Skin epidermis (tissue), 12 donors: ENCODE data around the gene DPM2.

Experiments used
- H3K27ac ChIP-seq, 21 experiments: fragments of 200-600 bp; sonication (generic) in 11 of 21; one replicate each; pipeline ENCODE4 v1.5.0; 2020; ENCODE audit warnings: mild to moderate bottlenecking in 3 of 21, inconsistent platforms in 2 of 21, moderate library complexity in 2 of 21
- H3K4me3 ChIP-seq, 7 experiments: fragments of 200-600 bp; sonication (generic) in 2 of 7; one replicate each; pipeline ENCODE4 v1.5.0; 2020; ENCODE audit warnings: inconsistent platforms in 2 of 7, mild to moderate bottlenecking in 2 of 7, moderate library complexity in 1 of 7

DPM2 gene

DNA sequence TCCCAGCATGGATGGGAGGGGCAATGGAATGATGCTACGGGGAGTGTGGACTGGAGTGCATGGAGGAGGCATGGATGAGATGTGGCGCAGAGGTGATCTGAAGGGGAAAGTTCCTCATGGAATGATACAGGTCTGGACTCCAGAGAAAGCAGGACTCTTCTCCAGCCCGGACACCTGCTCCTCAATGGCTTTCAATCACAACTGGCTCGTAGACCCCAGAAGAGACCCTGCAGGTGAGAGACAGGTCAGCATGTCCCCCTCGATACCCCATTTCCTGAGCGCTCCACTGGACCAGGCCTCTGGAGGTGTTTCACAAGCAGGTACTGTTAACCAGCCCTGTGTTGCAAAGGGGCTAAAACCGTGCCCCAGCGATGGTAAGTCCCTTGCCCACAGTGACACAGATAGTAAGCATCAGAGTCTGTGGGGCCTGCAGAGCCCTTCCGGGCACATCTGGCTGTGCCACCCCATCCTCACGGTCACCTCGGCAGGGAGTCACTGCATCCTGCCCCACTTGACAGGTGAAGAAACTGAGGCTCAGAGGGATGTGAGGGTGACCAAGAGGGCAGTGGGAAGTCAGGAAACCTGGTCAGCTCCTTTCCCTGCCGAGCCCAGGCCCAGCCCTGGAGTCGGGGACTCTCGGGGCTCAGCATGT, 5.5 kb upstream of the DPM2 start:
- Histone ChIP-seq H3K27ac (peak overlapping the region in 1 of 21 experiments; percentile 4), H3K4me3 (no peak overlapping the region)

DNA sequence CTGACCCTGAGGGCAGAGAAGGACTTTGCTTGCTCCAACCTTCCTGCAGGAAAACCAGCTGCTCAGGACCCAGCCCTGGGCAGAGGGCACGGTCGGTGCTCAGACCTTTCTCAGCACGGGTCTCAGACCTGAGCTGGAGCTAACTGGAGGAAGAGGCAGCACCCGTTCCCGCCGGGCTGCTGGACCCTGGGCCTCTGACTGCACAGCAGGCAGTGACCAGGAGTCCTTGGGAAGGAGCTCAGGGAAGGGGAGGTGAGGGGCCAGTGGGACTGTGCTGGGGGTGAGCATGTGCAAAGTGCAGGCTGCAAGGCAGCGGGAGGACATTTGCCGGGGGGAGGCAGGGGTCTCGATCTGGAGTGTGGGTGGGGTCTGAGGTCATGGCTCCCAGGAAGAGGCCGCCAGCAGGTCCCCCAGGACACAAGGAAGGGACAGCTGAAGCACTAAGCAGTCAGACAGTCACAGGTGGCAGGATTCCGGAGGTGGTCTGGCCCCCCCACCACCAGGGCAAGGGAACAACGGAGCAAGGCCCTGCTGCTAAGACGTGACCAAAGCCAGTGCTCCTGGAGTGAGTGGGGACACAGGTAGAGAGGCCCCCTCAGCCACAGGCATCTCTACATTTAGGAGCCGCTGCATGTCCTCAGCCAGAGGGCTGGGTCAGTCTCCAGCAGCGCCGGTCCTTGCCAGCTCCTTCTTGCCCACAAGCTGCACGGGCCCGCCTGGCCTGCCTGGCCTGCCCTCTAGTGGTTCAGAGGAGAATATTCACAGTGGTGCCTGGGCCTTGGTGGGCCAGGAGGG, 4.8 kb upstream of the DPM2 start:
- Histone ChIP-seq H3K4me3 (no peak overlapping the region), H3K27ac (peak overlapping the region in 1 of 21 experiments; percentile 40)

DNA sequence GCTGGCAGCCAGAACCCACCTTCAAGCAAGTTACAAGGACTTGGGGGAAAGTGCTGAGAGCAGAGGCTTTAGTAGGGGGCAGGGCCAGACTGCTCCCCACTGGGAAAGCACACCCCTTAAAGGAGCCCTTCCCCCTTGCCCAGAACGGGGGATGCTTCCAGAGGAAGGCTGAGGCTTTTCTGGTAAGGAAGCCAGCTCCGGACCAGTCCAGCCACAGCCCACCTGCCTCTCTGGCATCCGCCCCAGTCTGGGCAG, 4.2 kb upstream of the DPM2 start:
- H3K4me3 ChIP-seq = no peak overlapping the region

DNA sequence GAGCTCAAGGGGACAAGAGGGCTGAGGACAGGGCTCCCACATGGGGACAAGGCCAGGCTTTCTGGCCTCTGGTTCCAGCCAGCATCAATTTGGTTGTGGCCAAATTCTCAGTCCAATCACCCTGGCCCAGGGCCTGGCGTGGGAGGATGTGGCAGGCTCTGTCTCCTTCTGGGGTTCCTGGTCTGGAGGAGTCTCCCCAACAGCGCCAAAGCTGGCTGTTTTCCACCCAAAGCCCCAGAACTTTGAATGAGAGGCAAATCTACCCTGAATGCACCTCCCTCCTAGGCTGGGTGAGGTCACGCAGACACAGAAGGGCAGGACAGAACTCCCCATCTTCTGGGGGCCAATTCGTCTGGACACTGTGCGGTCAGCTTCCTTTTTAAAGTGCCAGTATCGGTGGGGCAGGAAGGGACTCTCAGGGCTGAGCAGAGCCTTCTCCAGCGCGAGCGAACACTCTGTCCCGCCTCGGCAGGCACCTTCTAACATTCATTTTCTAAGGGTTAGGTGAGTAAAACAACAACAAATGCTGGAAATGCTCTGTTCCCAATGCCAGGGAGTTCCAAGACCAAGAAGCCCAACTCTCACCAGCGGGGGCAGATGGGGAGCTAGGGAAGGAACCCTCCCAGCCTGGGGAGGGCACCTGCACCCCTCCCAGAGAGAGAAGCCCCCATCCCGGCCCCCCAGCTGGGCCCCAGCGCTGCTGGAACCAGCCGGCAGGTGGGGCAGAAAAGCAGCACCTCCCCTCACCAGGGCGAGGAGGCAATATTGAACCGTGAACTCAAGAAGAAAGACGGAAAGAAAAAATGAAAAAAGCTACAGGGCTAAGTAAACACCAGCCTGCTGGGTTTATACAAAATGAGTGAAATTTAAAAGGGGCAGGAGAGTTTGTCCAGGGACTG, 3.7 kb upstream of the DPM2 start:
- Histone ChIP-seq H3K27ac (no peak overlapping the region), H3K4me3 (no peak overlapping the region)

More for the DNA sequence above, 4.2 kb upstream of the DPM2 start:
- no peak overlapping the region for H3K27ac ChIP-seq

DNA sequence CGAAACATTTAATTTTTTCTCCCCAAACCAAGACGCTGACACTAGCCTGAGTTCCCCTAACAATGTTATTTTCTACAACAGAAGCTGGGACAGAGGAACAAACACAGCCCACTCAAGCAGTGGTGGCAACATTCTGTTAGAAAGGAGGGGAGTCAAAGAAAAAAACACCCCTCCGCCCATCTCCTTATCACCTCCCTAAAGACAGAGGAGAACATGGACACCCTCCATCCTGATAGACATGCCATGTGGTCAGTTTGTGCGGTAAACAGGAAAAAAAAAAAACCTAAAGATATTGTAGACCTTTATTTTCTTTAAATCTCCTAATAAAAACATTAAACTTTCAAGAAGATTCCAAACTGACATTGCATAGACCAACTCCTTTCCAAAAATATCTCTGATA, 2.9 kb upstream of the DPM2 start:
- H3K27ac ChIP-seq = no peak overlapping the region
- no peak overlapping the region for H3K4me3 ChIP-seq

DNA sequence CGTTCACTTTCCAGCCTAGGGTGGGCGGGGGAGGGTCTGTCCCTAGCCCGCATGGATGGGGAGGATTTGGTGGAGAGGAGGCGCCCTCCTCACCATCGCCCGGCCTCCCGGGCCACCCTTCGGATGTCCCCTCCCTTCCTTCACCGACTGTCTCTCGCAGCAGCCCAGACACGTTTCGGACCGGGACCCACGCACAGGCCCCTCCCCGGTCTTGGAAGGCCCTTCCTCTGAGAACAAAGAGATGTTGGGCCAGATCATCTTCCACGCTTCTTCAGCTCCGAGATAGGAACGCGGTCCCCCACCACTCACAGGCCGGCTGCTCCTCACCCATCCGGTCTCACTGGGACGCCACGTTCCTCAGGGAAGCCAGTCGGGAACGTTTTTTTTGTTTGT, 640 bp upstream of the DPM2 start:
- peak overlapping the region in 6 of 7 experiments; percentile 69 to 81 (median 74) for H3K4me3 ChIP-seq
- peak overlapping the region in 20 of 21 experiments; percentile 3 to 91 (median 74) for H3K27ac ChIP-seq

DNA sequence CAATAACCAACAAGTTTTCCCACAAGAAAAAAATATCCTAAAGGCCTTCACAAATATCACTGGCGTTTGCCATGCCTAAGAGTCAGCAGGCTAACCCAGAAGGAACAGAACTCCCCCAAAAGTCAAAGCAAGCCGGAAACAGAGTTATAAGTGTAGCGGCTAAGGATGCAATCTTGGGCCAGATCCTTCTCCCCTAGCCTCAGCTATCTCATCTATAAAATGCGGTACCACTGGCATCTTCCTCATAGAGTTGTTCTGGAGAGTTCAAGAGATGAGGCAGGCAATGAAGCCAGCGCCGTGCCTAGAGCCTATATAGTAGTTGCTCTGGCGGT, 632 bp downstream of the DPM2 start:
- H3K27ac ChIP-seq = peak overlapping the region in 19 of 21 experiments; percentile 61 to 91 (median 78)
- peak overlapping the region; percentile 50 to 81 (median 71) for H3K4me3 ChIP-seq

DNA sequence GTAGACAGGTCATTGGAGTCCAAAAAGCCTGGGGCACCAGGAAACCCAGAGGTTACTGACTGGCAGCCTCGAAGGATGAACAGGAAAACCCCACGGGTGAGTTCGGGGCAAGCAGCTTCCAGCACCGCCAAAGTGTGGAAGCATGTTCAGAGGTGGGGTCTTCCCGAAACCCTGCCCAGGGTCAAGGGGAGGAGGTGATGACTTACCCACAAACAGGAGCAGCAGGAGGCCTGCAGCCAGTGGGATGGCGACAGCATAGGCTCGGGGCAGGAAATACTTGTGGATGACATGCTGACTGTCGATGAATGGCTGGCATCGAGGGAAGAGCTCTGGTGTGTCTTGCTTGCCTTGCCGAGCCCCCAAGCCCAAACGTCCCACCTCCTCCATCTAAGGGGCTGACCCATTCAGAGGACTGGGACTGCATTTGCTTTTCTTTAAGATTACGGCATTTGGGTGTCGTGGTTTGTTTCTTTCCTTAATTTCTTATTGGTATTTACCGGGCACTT, 1.3 kb downstream of the DPM2 start:
- Histone ChIP-seq H3K4me3 (peak overlapping the region in 1 of 7 experiments; percentile 76), H3K27ac (peak overlapping the region in 6 of 21 experiments; percentile 18 to 91 (median 80))

DNA sequence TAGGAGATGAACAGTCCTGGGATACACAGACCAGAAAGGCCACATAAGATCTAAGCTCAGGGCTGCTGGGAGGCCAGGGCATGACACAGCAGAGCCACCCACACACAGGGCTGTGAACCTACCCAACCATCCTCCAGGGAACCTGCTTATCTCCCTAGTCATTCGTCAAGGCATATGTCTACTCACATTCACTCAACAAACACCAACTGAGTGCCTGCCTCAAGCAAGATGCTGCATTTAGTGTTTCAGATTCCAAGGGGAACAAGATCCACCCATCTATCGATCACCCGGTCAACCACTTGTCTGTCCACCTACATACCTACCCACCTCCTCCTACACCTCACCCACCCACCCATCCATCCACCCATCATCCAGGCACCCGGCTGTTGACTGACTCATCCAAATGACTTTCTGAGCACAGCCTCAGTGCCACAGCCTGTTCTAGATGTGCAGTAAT, 1.9 kb downstream of the DPM2 start:
- H3K27ac ChIP-seq = peak overlapping the region in 5 of 21 experiments; percentile 1 to 82 (median 18)
- no peak overlapping the region for H3K4me3 ChIP-seq

DNA sequence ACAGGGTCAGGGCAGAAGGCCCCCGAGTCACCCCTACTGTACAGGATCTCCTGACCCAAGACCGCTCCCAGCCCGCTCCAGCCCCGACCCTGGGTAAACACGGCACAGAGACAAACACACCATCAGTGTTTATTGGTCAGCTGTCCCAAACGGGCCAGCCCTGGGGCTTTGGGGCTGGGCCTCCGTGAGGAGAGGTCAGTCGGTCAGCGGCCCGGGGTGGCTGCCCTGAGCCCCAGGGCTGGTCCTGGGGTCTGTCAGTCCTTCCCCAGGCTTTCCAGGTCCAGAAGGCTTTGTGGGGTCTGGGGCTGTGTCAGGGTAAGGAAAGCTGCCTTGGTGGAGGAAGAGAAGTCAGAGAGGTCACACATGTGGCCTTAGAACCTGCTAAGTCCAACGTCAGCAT, 2.7 kb downstream of the DPM2 start:
- peak overlapping the region in 3 of 21 experiments; percentile 12 to 62 (median 14) for H3K27ac ChIP-seq
- no peak overlapping the region for H3K4me3 ChIP-seq

DNA sequence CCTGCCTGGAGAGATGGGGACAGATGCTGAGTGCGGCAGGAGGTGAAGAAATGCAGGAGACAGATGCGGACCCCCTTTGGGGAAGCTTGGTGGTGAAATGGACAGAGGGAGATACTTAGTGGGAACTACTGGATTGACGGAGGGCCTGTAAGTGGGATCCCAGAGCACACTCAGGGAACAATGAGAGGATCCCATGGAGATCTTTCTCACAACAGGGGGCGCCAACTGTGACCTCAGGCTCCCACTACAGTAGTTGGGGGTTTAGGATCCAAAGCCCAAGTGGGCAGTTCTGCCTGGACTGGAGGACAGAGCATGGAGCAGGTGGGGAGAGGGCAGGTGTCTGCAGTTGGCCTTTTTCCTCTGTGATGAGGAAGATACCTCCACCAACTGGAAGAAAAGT, 3.4 kb downstream of the DPM2 start:
- Histone ChIP-seq H3K4me3 (no peak overlapping the region), H3K27ac (no peak overlapping the region)

DNA sequence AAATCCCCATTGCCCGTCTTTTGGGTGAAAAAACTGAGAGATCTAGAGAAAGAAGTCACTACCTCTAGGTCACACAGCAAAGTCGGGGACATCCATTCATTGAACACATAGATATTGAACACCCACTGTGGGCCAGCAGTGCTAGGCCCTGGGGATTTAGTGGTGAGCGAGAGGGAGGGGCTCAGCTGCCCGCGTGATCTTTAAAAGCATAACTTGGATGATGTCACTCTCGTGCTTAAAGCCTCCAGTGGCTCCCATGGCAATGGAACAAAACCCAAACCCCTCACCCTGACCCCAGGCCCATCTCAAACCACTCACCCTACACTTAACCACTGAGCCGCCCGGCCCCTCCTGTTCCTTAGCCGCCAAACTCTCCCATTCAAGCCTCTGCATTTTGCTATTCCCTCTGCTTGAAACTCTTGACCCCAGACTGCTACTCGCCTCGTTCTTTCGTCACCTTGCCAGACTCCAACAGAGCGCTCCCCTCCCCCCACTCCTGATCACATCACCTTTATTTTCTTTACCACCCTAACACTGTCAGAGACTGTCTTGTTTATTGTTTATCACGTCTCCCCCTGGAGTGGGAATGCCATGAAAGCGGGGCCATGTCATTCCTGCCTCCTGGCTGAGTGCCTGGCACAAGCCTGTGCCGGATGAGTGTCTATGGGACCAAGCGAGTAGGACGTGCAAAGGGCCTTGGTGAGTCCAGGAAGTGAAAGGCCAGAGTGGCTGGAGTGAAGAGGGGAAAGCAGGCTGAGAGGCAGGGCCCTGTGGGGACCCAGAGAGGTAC, 6.4 kb downstream of the DPM2 start:
- Histone ChIP-seq H3K27ac (peak overlapping the region in 4 of 21 experiments; percentile 28 to 43 (median 30)), H3K4me3 (peak overlapping the region; percentile 38 to 50 (median 45))

DNA sequence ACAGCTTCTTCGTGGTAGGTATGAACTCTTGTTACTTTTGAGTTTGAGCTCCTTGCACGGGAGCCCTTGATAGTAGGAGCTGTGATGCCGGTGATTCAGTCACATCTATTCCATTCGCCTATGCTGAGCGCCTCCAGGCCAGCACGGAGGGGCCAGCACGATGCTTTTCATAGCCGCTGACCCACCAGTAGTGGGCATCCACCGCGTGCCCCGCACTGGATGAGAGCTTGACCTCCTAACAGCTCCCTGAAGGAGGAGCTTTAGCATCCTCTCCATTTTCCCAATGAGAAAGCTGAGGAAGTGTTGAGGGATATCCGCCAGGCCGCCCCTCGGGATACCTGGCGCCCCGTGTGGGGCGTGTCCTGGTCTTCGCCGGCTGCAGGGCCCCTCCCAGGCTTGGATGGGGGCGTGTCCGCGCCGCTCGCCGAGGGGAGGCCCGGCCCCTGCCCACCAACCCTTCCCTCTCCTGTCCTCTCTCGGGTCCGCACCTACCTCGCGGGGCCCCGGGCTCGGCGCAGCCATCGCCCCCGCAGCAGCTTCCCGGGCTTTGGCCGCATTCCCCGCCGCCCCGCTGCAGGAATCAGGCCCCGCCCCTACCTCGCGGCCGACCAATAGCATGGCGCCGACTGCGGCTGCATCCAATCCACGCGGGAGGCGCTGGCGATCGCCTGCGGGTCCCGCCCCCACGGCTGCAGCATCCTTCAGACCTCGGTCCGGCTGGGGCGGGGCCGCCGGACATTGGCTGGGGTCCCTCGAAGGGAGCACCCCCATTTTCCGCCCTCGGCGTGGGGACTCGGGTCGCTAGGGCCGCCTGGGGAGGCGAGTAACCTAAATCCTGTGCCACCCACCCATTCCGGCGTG, 7.2 kb downstream of the DPM2 start, which contains the start of gene PIP5KL1:
Gene PIP5KL1, minus strand, starts transcription at position 547 of the 861 bp plus-strand sequence. Its CDS starts 25 bp downstream, at position 522.
- H3K4me3 ChIP-seq = peak within 1 kb of the TSS; percentile 38 to 50 (median 45)
- peak within 1 kb of the TSS in 4 of 21 experiments; percentile 28 to 43 (median 30) for H3K27ac ChIP-seq

DNA sequence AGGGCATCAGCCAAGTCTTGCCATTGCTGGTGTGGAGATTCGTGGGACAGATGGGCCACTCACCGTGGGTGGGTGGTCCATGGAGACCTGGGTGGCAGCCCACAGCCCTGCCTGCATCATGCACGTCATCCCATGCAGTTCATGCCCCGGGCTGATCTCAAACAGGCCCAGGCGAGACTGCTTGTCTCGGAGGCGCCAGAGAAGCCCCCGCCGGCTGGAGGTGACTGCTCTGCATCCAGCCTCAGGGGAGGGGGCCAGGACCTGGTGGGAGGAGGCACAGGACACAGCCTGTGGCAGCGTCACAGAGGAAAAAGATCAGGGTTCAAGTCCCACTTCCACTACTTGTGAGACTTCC, 8.1 kb downstream of the DPM2 start:
- Histone ChIP-seq H3K4me3 (no peak overlapping the region), H3K27ac (no peak overlapping the region)

DNA sequence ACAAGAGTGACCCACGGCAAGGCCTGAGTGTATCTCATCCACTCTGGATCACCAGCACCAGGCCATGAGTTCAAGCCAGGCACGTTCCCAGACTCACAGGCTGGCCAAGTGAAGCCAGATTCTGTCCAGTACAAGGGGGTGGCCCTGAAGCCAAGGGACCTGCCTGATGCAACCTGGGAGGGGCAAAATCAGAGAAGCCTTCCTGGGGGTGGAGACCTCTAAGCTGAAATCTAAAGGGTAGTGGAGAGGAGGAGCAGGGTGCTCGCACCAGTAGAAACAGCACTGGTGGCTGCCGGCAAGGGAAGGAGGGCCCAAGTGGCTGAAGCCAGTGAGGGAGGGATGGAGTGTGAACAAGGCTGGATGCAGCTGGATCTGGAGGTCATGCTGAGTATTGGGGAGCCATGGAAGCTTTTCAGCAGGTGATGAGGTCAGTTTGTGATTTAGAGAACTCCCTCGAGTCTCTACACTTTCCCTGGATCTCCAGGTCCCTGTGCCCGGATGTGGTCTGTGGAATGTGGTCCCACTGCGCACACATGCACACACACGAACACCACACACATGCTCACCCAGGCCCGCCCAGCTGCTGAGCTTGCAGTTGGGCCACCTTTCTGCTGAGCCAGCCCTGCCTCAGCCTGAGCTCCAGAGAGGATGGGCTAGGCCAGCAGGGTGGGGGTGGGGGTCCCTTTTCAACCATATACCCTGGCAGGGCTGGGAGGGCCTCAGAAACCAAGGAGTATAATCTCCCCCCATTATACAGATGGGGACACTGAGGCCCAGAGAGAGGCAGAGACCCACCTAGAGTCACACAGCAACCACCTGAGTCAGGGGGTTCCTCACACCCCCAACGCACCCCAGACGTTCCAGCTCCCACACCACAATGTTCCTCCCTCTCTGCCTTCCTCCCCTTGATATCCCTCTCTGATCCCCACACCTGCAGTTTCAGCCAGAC, 8.7 kb downstream of the DPM2 start:
- H3K4me3 ChIP-seq = no peak overlapping the region
- peak overlapping the region in 3 of 21 experiments; percentile 6 to 35 (median 30) for H3K27ac ChIP-seq

DNA sequence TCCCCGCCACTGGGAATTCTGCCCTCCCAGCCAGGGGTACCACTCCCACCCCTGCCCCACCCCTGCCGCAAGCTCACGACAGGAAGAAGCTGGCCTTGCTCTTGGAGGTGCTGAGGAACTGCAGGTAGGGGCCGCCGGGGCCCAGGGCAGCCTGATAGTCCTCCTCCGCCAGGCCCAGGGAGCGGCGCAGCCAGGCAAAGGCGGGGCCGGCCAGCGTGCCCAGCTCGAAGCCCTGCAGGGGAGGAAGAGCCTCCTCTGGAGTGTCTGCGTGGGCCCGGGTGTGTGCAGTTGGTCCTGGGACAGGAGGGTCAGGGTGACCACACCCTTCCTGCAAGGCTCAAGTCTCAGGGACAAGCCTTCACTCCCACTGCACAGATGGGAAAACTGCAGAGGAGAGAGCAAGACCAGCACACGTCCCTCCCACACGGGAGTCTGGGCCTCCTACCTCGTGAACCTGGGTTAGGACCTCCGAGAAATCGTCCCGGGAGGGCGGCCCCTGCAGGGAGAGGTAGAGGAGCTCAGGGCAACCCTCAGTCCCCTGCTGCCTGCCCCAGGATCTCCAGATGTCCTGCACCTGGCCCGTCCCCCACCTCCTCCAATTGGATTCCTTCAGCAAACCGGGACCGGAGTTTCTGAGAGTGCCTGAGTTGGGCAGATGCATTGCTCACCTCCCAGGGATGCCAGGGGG, 9.5 kb downstream of the DPM2 start:
- Histone ChIP-seq H3K4me3 (peak overlapping the region in 5 of 7 experiments; percentile 18 to 43 (median 39)), H3K27ac (peak overlapping the region in 6 of 21 experiments; percentile 30 to 66 (median 44))
